Measurements from ENCODE around the gene ADCY2.

Gene ADCY2

GRCh38 chr5:7794311-7794710 lies 398.4 kb downstream of the ADCY2 start:
- Histone ChIP-seq H3K23ac (ENCODE audit: low read length in 2 of 2) (no peak overlapping the region), H2AFZ (ENCODE audit: low read depth, low read length) (no peak overlapping the region), H3K4me2 (ENCODE audit: low read length, poor library complexity, severe bottlenecking) (no peak overlapping the region), H2BK15ac (ENCODE audit: low read depth, poor library complexity, severe bottlenecking) (no peak overlapping the region), H3K9me3 (ENCODE audit: control insufficient read depth, low read length) (no peaks in the 10 kb centered on the region), H2BK120ac (ENCODE audit: low read depth, low read length) (no peak overlapping the region), H2AK5ac (ENCODE audit: low read length, severe bottlenecking) (no peak overlapping the region), H3K36me3 (ENCODE audit: control insufficient read depth in 1 of 2, insufficient read depth in 2 of 2, low read depth in 1 of 2, low read length in 2 of 2) (no peaks in the 10 kb centered on the region), H2BK5ac (ENCODE audit: low read depth, low read length, poor library complexity, severe bottlenecking) (no peak overlapping the region), H3K27ac (ENCODE audit: low read length, poor library complexity, severe bottlenecking) (no peak overlapping the region), H3K4me3 (ENCODE audit: insufficient read depth in 1 of 2, low read depth in 1 of 2, low read length in 2 of 2) (no peak overlapping the region), H3K18ac (ENCODE audit: low read depth in 1 of 2, low read length in 2 of 2) (no peak overlapping the region), H4K91ac (ENCODE audit: low read length) (no peak overlapping the region), H3K4ac (ENCODE audit: low read depth in 1 of 2, low read length in 2 of 2) (no peak overlapping the region), H3K9ac (ENCODE audit: low read length) (no peak overlapping the region), H3K4me1 (ENCODE audit: control insufficient read depth, insufficient read depth, low read depth, low read length) (peaks cover 1% of the 10 kb centered on the region), H3K27me3 (ENCODE audit: control insufficient read depth in 1 of 2, insufficient read depth in 1 of 2, low read length in 2 of 2) (peaks cover 0 to 7% of the 10 kb centered on the region in 2 experiments), H2BK12ac (ENCODE audit: low read length in 2 of 2) (no peak overlapping the region), H3K79me1 (replicated peaks; ENCODE audit: low read length, poor library complexity, severe bottlenecking) (no peaks in the 10 kb centered on the region), H4K8ac (ENCODE audit: low read length) (no peak overlapping the region), H3K14ac (ENCODE audit: low read length in 2 of 2) (no peak overlapping the region)
- 67% methylated on average over 5 of the region's 5 CpGs for WGBS
- DNase-seq: no peak

- Histone ChIP-seq H2BK5ac (ENCODE audit: low read depth, low read length, poor library complexity, severe bottlenecking) (no peak overlapping the region), H3K18ac (ENCODE audit: low read depth in 1 of 2, low read length in 2 of 2) (no peak overlapping the region), H4K8ac (ENCODE audit: low read length) (no peak overlapping the region), H2BK120ac (ENCODE audit: low read depth, low read length) (no peak overlapping the region), H3K4ac (ENCODE audit: low read depth in 1 of 2, low read length in 2 of 2) (no peak overlapping the region), H3K79me1 (replicated peaks; ENCODE audit: low read length, poor library complexity, severe bottlenecking) (no peaks in the 10 kb centered on the region), H3K27ac (ENCODE audit: low read length, poor library complexity, severe bottlenecking) (no peak overlapping the region), H3K9ac (ENCODE audit: low read length) (no peak overlapping the region), H3K14ac (ENCODE audit: low read length in 2 of 2) (no peak overlapping the region), H3K4me2 (ENCODE audit: low read length, poor library complexity, severe bottlenecking) (no peak overlapping the region), H3K4me1 (ENCODE audit: control insufficient read depth, insufficient read depth, low read depth, low read length) (peaks cover 1% of the 10 kb centered on the region), H3K9me3 (ENCODE audit: control insufficient read depth, low read length) (no peaks in the 10 kb centered on the region), H2AFZ (ENCODE audit: low read depth, low read length) (no peak overlapping the region), H3K23ac (ENCODE audit: low read length in 2 of 2) (no peak overlapping the region), H3K27me3 (ENCODE audit: control insufficient read depth in 1 of 2, insufficient read depth in 1 of 2, low read length in 2 of 2) (peaks cover 0 to 7% of the 10 kb centered on the region in 2 experiments), H3K36me3 (ENCODE audit: control insufficient read depth in 1 of 2, insufficient read depth in 2 of 2, low read depth in 1 of 2, low read length in 2 of 2) (no peaks in the 10 kb centered on the region), H2BK12ac (ENCODE audit: low read length in 2 of 2) (no peak overlapping the region), H2AK5ac (ENCODE audit: low read length, severe bottlenecking) (no peak overlapping the region), H3K4me3 (ENCODE audit: insufficient read depth in 1 of 2, low read depth in 1 of 2, low read length in 2 of 2) (no peak overlapping the region), H4K91ac (ENCODE audit: low read length) (no peak overlapping the region), H2BK15ac (ENCODE audit: low read depth, poor library complexity, severe bottlenecking) (no peak overlapping the region)
- no peak for DNase-seq
- WGBS: 73% methylated on average over 1 of the region's 1 CpG
Observed at GRCh38 chr5:7794823-7795222, 398.9 kb downstream of the ADCY2 start.

- 75% methylated on average over 1 of the region's 3 CpGs for WGBS
- no peak overlapping the region for H2BK15ac ChIP-seq (ENCODE audit: low read depth, poor library complexity, severe bottlenecking)
- peaks cover 1% of the 10 kb centered on the region for H3K4me1 ChIP-seq (ENCODE audit: control insufficient read depth, insufficient read depth, low read depth, low read length)
- H3K4me2 ChIP-seq (ENCODE audit: low read length, poor library complexity, severe bottlenecking): no peak overlapping the region
- H3K4me3 ChIP-seq (ENCODE audit: insufficient read depth in 1 of 2, low read depth in 1 of 2, low read length in 2 of 2): no peak overlapping the region
- no peak overlapping the region for H3K23ac ChIP-seq (ENCODE audit: low read length in 2 of 2)
- no peak overlapping the region for H2BK12ac ChIP-seq (ENCODE audit: low read length in 2 of 2)
- H3K36me3 ChIP-seq (ENCODE audit: control insufficient read depth in 1 of 2, insufficient read depth in 2 of 2, low read depth in 1 of 2, low read length in 2 of 2): no peaks in the 10 kb centered on the region
- H3K27ac ChIP-seq (ENCODE audit: low read length, poor library complexity, severe bottlenecking): no peak overlapping the region
- H2AFZ ChIP-seq (ENCODE audit: low read depth, low read length): no peak overlapping the region
- H2BK120ac ChIP-seq (ENCODE audit: low read depth, low read length): no peak overlapping the region
- H3K27me3 ChIP-seq (ENCODE audit: control insufficient read depth in 1 of 2, insufficient read depth in 1 of 2, low read length in 2 of 2): peaks cover 0 to 7% of the 10 kb centered on the region in 2 experiments
- H3K4ac ChIP-seq (ENCODE audit: low read depth in 1 of 2, low read length in 2 of 2): no peak overlapping the region
- no peaks in the 10 kb centered on the region for H3K9me3 ChIP-seq (ENCODE audit: control insufficient read depth, low read length)
- no peak overlapping the region for H3K18ac ChIP-seq (ENCODE audit: low read depth in 1 of 2, low read length in 2 of 2)
- no peak overlapping the region for H3K14ac ChIP-seq (ENCODE audit: low read length in 2 of 2)
- no peak for DNase-seq
- H2BK5ac ChIP-seq (ENCODE audit: low read depth, low read length, poor library complexity, severe bottlenecking): no peak overlapping the region
- no peak overlapping the region for H4K8ac ChIP-seq (ENCODE audit: low read length)
- no peak overlapping the region for H3K9ac ChIP-seq (ENCODE audit: low read length)
- H4K91ac ChIP-seq (ENCODE audit: low read length): no peak overlapping the region
- H3K79me1 ChIP-seq (replicated peaks; ENCODE audit: low read length, poor library complexity, severe bottlenecking): no peaks in the 10 kb centered on the region
- no peak overlapping the region for H2AK5ac ChIP-seq (ENCODE audit: low read length, severe bottlenecking)
Observed at GRCh38 chr5:7795306-7795705, 399.4 kb downstream of the ADCY2 start.

GRCh38 chr5:7801891-7802614 lies 406.1 kb downstream of the ADCY2 start:
- no peaks in the 10 kb centered on the region for H3K9me3 ChIP-seq (ENCODE audit: control insufficient read depth, low read length)
- no peak overlapping the region for H4K91ac ChIP-seq (ENCODE audit: low read length)
- H4K8ac ChIP-seq (ENCODE audit: low read length): no peak overlapping the region
- H3K4me1 ChIP-seq (ENCODE audit: control insufficient read depth, insufficient read depth, low read depth, low read length): peaks cover 1% of the 10 kb centered on the region
- H2BK120ac ChIP-seq (ENCODE audit: low read depth, low read length): no peak overlapping the region
- no peak for DNase-seq
- H3K4me3 ChIP-seq (ENCODE audit: insufficient read depth in 1 of 2, low read depth in 1 of 2, low read length in 2 of 2): no peak overlapping the region
- no peaks in the 10 kb centered on the region for H3K36me3 ChIP-seq (ENCODE audit: control insufficient read depth in 1 of 2, insufficient read depth in 2 of 2, low read depth in 1 of 2, low read length in 2 of 2)
- 82% methylated on average over 14 of the region's 14 CpGs for WGBS
- no peak overlapping the region for H3K4ac ChIP-seq (ENCODE audit: low read depth in 1 of 2, low read length in 2 of 2)
- H2AK5ac ChIP-seq (ENCODE audit: low read length, severe bottlenecking): no peak overlapping the region
- no peak overlapping the region for H2BK5ac ChIP-seq (ENCODE audit: low read depth, low read length, poor library complexity, severe bottlenecking)
- no peak overlapping the region for H3K14ac ChIP-seq (ENCODE audit: low read length in 2 of 2)
- H2BK12ac ChIP-seq (ENCODE audit: low read length in 2 of 2): no peak overlapping the region
- no peak overlapping the region for H2BK15ac ChIP-seq (ENCODE audit: low read depth, poor library complexity, severe bottlenecking)
- no peak overlapping the region for H3K4me2 ChIP-seq (ENCODE audit: low read length, poor library complexity, severe bottlenecking)
- no peak overlapping the region for H3K27ac ChIP-seq (ENCODE audit: low read length, poor library complexity, severe bottlenecking)
- H3K18ac ChIP-seq (ENCODE audit: low read depth in 1 of 2, low read length in 2 of 2): no peak overlapping the region
- H3K79me1 ChIP-seq (replicated peaks; ENCODE audit: low read length, poor library complexity, severe bottlenecking): no peaks in the 10 kb centered on the region
- H2AFZ ChIP-seq (ENCODE audit: low read depth, low read length): no peak overlapping the region
- no peak overlapping the region for H3K9ac ChIP-seq (ENCODE audit: low read length)
- H3K23ac ChIP-seq (ENCODE audit: low read length in 2 of 2): no peak overlapping the region
- no peaks in the 10 kb centered on the region for H3K27me3 ChIP-seq (ENCODE audit: control insufficient read depth in 1 of 2, insufficient read depth in 1 of 2, low read length in 2 of 2)
